ENCODE results near the gene SETD3. TPM values are rescaled to one million over a fixed set of nuclear protein-coding genes. Genes with fewer than 3 reads are reported as not detected.

Gene SETD3
- total RNA-seq, 6 donors from 2014 or later, result 59.7 to 99.2 (median 77.6) TPM

GRCh38 chr14:99514552-99515300 lies 34.1 kb upstream of the SETD3 start:
- ATAC-seq (ENCODE audit: low FRiP score in 2 of 2) (no peak), DNase-seq (peak; percentile 17 to 76)
- Histone ChIP-seq H3K9me3 (no peaks in the 10 kb centered on the region), H3K4me1 (peaks cover 0 to 9% (median 8%) of the 10 kb centered on the region in 4 donors), H3K4me3 (no peak overlapping the region), H3K36me3 (peaks cover 0 to 61% (median 30%) of the 10 kb centered on the region in 4 donors), H3K27ac (no peak overlapping the region), H3K27me3 (no peaks in the 10 kb centered on the region)
- no peak for TF ChIP-seq POLR2AphosphoS5 (IDR thresholded peaks at IDR 0.05)
- no peak for TF ChIP-seq POLR2A (IDR thresholded peaks at IDR 0.05)
- no peak for TF ChIP-seq EP300 (IDR thresholded peaks at IDR 0.05)
- TF ChIP-seq CTCF (IDR thresholded peaks at IDR 0.05), result no peak
- 94 to 100% methylated on average over 3 to 19 of the region's 20 CpGs for WGBS, 2 donors

GRCh38 chr14:99513946-99514551 lies 33.4 kb upstream of the SETD3 start:
- no peak overlapping the region for H3K4me3 ChIP-seq
- H3K36me3 ChIP-seq, result peaks cover 6 to 68% (median 36%) of the 10 kb centered on the region in 4 donors
- no peak overlapping the region for H3K27ac ChIP-seq
- WGBS, 2 donors, result 81 to 85% methylated on average over 9 to 12 of the region's 13 CpGs
- no peaks in the 10 kb centered on the region for H3K9me3 ChIP-seq
- peak; percentile 20 to 70 for DNase-seq
- TF ChIP-seq CTCF (IDR thresholded peaks at IDR 0.05), result no peak
- TF ChIP-seq POLR2A (IDR thresholded peaks at IDR 0.05), result no peak
- TF ChIP-seq POLR2AphosphoS5 (IDR thresholded peaks at IDR 0.05), result no peak
- no peak for TF ChIP-seq EP300 (IDR thresholded peaks at IDR 0.05)
- H3K27me3 ChIP-seq, result no peaks in the 10 kb centered on the region
- ATAC-seq (ENCODE audit: low FRiP score in 2 of 2), result no peak
- peaks cover 0 to 9% (median 8%) of the 10 kb centered on the region in 4 donors for H3K4me1 ChIP-seq

- Histone ChIP-seq H3K27me3 (no peaks in the 10 kb centered on the region), H3K4me1 (peaks cover 0 to 3% (median 2%) of the 10 kb centered on the region in 4 donors), H3K36me3 (peaks cover 13 to 76% (median 44%) of the 10 kb centered on the region in 4 donors), H3K9me3 (no peaks in the 10 kb centered on the region), H3K27ac (no peak overlapping the region), H3K4me3 (no peak overlapping the region)
- ATAC-seq (ENCODE audit: low FRiP score in 2 of 2) (no peak), DNase-seq (peak; percentile 21 to 51)
- 88 to 93% methylated on average over 14 to 15 of the region's 15 CpGs for WGBS, 2 donors
- TF ChIP-seq POLR2A (IDR thresholded peaks at IDR 0.05) (no peak), CTCF (IDR thresholded peaks at IDR 0.05) (no peak)
Measured at GRCh38 chr14:99513183-99513694, 32.6 kb upstream of the SETD3 start.

GRCh38 chr14:99512571-99513182 lies 32.0 kb upstream of the SETD3 start:
- H3K36me3 ChIP-seq, result peaks cover 19 to 82% (median 50%) of the 10 kb centered on the region in 4 donors

More at GRCh38 chr14:99512571-99513182, 32.0 kb upstream of the SETD3 start:
- ATAC-seq (ENCODE audit: low FRiP score in 2 of 2) (no peak), DNase-seq (peak in 1 of 2 donors; percentile 14)
- Histone ChIP-seq H3K9me3 (no peaks in the 10 kb centered on the region), H3K27ac (no peak overlapping the region), H3K27me3 (no peaks in the 10 kb centered on the region), H3K4me3 (no peak overlapping the region), H3K4me1 (no peaks in the 10 kb centered on the region)
- TF ChIP-seq POLR2A (IDR thresholded peaks at IDR 0.05) (no peak), POLR2AphosphoS5 (IDR thresholded peaks at IDR 0.05) (no peak), EP300 (IDR thresholded peaks at IDR 0.05) (no peak), CTCF (IDR thresholded peaks at IDR 0.05) (no peak)
- WGBS, 2 donors, result 89 to 90% methylated on average over 12 to 16 of the region's 16 CpGs

All from upper lobe of left lung (tissue), 6 donors.